Neuron (in vitro differentiated cells): ENCODE results near the gene PANK2.
A peak's percentile ranks its signal among the peaks of the same experiment; 100 is the strongest.
"Not testable (repeated sequence)": the region's sequence is repeated elsewhere in the genome, so short reads cannot be mapped to it uniquely, and the experiment has no call there.

Experiments
- H2AFZ ChIP-seq: one replicate; pipeline ENCODE4 v1.6.1; 2013; ENCODE audit warnings: low read depth, mild to moderate bottlenecking, inconsistent platforms, low read length, moderate library complexity
- H3K27me3 ChIP-seq: one replicate; pipeline ENCODE4 v1.6.1; 2013; ENCODE audit warnings: low read length; ENCODE audit not compliant: insufficient read depth
- H3K36me3 ChIP-seq: one replicate; pipeline ENCODE4 v1.6.1; 2013; ENCODE audit warnings: low read length; ENCODE audit not compliant: insufficient read depth
- H3K4me1 ChIP-seq: one replicate; pipeline ENCODE4 v1.6.1; 2013; ENCODE audit warnings: low read length; ENCODE audit not compliant: insufficient read depth
- H3K4me3 ChIP-seq: 2 replicates; pipeline ENCODE4 v1.5.1; 2013; ENCODE audit warnings: mild to moderate bottlenecking, low read length, moderate library complexity
- H3K9me3 ChIP-seq: one replicate; pipeline ENCODE4 v1.6.1; 2013; ENCODE audit warnings: low read length

PANK2 gene

DNA sequence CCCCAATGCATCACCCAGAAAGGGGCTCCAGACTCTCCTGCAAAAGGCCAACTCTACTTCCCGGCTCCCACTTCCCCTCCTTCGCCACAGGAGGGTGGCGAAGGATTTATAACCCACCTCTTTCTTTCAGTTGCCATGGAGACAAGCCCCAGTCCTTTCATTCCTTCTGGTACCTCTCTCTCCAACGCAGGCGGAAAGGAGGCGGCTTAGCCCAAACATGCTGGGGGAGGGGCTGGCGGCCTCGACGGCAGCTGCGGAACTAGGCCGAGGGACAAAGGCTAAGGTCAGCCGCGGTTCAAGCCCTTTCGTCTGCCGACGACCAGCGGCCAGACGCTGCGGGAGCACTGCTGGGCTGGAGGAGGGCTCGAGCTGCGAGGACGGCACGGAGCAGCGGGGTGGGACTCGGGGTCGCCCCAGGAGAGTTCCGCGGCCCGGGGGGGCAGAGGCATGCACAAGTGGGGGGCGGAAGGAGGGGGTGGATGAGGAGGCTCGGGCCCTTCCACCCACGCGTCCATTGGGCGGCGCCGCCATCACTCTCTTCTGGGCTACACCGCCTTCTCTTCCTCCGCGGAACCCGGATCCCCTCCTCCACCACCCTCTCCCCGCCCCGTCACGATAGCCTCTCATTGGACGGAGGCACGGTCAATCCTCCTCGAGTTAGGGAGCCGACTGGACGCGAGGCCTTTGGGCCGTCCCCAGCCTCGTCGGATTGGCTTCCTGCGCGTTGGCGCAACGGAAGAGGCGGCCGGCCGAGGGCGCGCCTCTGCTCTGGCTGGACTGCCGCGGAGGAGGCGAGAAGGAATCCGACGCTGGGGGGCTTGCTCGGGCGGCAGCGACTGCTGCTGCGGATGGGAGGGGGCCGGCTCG lies at the start of gene PANK2:
PANK2 (plus strand) TSS at position 766 of the 867 bp plus-strand sequence.
- Histone ChIP-seq H3K9me3 (no peaks in the 10 kb centered on the region), H3K36me3 (peaks cover 16% of the 10 kb centered on the region), H2AFZ (peak within 1 kb of the TSS; percentile 33), H3K27me3 (no peaks in the 10 kb centered on the region), H3K4me3 (peak within 1 kb of the TSS; percentile 88), H3K4me1 (peaks cover 19% of the 10 kb centered on the region)

- not testable (repeated sequence) for H3K4me1 ChIP-seq, H3K9me3 ChIP-seq, H2AFZ ChIP-seq, H3K36me3 ChIP-seq, H3K27me3 ChIP-seq, H3K4me3 ChIP-seq
Observed at GRCh38 chr20:3840201-3840600, 49.0 kb upstream of the PANK2 start.

GRCh38 chr20:3842348-3842930 lies 46.7 kb upstream of the PANK2 start:
- peaks cover 6% of the 10 kb centered on the region for H3K4me1 ChIP-seq
- no peaks in the 10 kb centered on the region for H3K36me3 ChIP-seq
- no peak overlapping the region for H2AFZ ChIP-seq
- no peaks in the 10 kb centered on the region for H3K9me3 ChIP-seq
- H3K4me3 ChIP-seq, result no peak overlapping the region
- H3K27me3 ChIP-seq, result no peaks in the 10 kb centered on the region

- H3K4me1 ChIP-seq, result peaks cover 10% of the 10 kb centered on the region
- H3K27me3 ChIP-seq, result no peaks in the 10 kb centered on the region
- H3K36me3 ChIP-seq, result no peaks in the 10 kb centered on the region
- H3K4me3 ChIP-seq, result no peak overlapping the region
- H2AFZ ChIP-seq, result no peak overlapping the region
- H3K9me3 ChIP-seq, result no peaks in the 10 kb centered on the region
Observed at GRCh38 chr20:3843490-3843889, 45.7 kb upstream of the PANK2 start.

- H3K4me1 ChIP-seq, result peaks cover 10% of the 10 kb centered on the region
- H3K9me3 ChIP-seq, H3K27me3 ChIP-seq, H2AFZ ChIP-seq, H3K4me3 ChIP-seq, H3K36me3 ChIP-seq: not testable (repeated sequence)
Observed at GRCh38 chr20:3843990-3844619, 45.1 kb upstream of the PANK2 start.

DNA sequence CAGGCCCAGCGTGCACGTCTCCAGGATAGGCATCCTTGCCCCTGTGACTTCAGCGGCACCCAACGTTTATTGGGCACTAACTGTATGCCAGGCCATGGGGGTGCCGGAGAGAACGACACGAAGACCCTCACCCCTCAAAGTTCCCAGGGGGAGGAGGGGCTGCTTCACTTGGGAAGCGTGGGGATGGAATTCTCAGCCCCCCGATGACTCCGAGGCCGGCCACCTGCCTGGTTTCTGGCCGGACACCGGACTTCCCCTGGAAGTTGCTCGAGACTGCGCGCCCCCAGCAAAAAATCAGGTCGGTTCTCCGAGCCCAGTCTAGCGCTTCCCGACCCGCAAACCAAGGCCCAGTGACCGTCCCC lies 42.8 kb upstream of the PANK2 start:
- peak overlapping the region; percentile 87 for H3K4me3 ChIP-seq
- peak overlapping the region; percentile 96 for H2AFZ ChIP-seq
- H3K36me3 ChIP-seq, result no peaks in the 10 kb centered on the region
- no peaks in the 10 kb centered on the region for H3K27me3 ChIP-seq
- H3K4me1 ChIP-seq, result peaks cover 10% of the 10 kb centered on the region
- no peaks in the 10 kb centered on the region for H3K9me3 ChIP-seq

GRCh38 chr20:3846740-3847428 lies 42.3 kb upstream of the PANK2 start, which contains the start of gene MAVS:
TSS of gene MAVS (plus strand) at chr20:3846834. CDS start at chr20:3854625, 7,791 bp downstream.
- Histone ChIP-seq H3K4me3 (peak within 1 kb of the TSS; percentile 87), H3K9me3 (no peaks in the 10 kb centered on the region), H3K36me3 (no peaks in the 10 kb centered on the region), H3K27me3 (no peaks in the 10 kb centered on the region), H2AFZ (peak within 1 kb of the TSS; percentile 96), H3K4me1 (peaks cover 10% of the 10 kb centered on the region)

DNA sequence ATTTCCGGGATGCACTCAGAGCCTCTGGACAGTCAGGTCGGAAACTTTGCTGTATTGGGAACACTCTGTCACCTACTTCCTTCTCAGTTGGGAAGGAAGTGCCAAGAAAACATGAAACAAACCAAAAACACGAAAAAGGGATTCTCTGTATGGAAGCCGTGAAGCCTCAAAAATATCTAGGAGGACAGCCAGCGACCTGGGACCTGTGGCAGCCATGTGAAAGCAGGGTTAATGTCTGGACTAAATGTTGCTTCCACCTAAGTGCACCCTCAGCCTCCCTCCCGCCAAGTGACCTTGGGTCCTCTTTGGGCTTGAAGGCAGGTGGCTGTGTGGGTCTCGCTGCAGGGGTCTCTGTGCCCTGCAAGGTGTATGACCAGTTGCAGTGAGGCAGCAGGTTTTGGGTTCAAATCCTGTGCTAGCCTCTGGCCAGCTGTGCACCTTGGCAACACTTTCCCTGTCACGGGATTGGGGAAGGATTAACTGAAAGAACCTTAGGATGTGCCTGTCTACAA lies 41.7 kb upstream of the PANK2 start:
- Histone ChIP-seq H3K9me3 (no peaks in the 10 kb centered on the region), H3K4me1 (peaks cover 10% of the 10 kb centered on the region), H3K27me3 (no peaks in the 10 kb centered on the region), H2AFZ (peak overlapping the region; percentile 96), H3K4me3 (peak overlapping the region; percentile 87), H3K36me3 (no peaks in the 10 kb centered on the region)

GRCh38 chr20:3848565-3848964 lies 40.6 kb upstream of the PANK2 start:
- Histone ChIP-seq H3K27me3 (no peaks in the 10 kb centered on the region), H3K36me3 (no peaks in the 10 kb centered on the region), H3K4me1 (peaks cover 10% of the 10 kb centered on the region), H3K9me3 (no peaks in the 10 kb centered on the region), H3K4me3 (no peak overlapping the region), H2AFZ (no peak overlapping the region)

DNA sequence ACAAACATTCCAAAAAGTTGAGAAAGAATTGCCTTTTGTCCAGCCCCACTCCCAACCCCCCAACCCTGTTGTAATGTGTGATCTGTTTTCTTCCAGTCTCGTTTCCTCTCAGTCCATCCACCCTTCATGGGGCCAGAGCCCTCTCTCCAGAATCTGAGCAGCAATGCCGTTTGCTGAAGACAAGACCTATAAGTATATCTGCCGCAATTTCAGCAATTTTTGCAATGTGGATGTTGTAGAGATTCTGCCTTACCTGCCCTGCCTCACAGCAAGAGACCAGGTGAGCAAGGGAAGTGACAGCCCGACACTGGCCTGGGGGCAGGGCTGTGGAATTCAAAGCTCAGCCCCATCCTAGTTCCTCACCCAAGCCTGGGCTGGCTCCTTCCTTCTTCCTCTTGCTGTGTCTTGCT lies 34.7 kb upstream of the PANK2 start:
- H3K4me3 ChIP-seq, result no peak overlapping the region
- H2AFZ ChIP-seq, result no peak overlapping the region
- H3K9me3 ChIP-seq, result no peaks in the 10 kb centered on the region
- no peaks in the 10 kb centered on the region for H3K27me3 ChIP-seq
- no peaks in the 10 kb centered on the region for H3K4me1 ChIP-seq
- H3K36me3 ChIP-seq, result peaks cover 30% of the 10 kb centered on the region

DNA sequence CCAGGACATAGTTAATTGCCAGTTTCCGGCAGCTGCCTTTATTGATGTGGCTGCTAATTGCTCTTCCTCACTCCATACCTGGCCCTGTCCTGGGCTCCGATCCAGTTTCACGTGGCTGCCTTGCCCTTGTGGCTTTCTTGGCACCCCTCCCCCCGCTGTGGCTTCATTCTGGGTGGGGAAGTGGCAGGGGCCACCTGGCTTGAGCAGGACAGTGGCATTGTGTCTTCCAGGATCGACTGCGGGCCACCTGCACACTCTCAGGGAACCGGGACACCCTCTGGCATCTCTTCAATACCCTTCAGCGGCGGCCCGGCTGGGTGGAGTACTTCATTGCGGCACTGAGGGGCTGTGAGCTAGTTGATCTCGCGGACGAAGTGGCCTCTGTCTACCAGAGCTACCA lies 31.8 kb upstream of the PANK2 start:
- peaks cover 45% of the 10 kb centered on the region for H3K36me3 ChIP-seq

GRCh38 chr20:3858689-3859088 lies 30.5 kb upstream of the PANK2 start:
- peaks cover 57% of the 10 kb centered on the region for H3K36me3 ChIP-seq
- no peak overlapping the region for H3K4me3 ChIP-seq
- peaks cover 6% of the 10 kb centered on the region for H3K9me3 ChIP-seq
- H2AFZ ChIP-seq, result no peak overlapping the region
- no peaks in the 10 kb centered on the region for H3K4me1 ChIP-seq
- H3K27me3 ChIP-seq, result no peaks in the 10 kb centered on the region

More for the DNA sequence above, 31.8 kb upstream of the PANK2 start:
- H3K27me3 ChIP-seq, result no peaks in the 10 kb centered on the region
- H3K4me3 ChIP-seq, result no peak overlapping the region
- no peak overlapping the region for H2AFZ ChIP-seq
- no peaks in the 10 kb centered on the region for H3K4me1 ChIP-seq
- H3K9me3 ChIP-seq, result peaks cover 6% of the 10 kb centered on the region

DNA sequence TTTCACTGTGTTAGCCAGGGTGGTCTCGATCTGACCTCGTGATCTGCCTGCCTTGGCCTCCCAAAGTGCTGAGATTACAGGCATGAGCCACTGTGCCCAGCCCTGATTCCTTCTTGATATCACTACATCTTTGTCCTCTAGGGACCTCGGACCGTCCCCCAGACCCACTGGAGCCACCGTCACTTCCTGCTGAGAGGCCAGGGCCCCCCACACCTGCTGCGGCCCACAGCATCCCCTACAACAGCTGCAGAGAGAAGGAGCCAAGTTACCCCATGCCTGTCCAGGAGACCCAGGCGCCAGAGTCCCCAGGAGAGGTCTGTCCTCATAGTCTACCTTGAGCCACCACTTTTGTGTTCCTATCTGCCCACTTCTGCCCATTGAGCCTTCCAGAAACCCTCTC lies 28.0 kb upstream of the PANK2 start:
- Histone ChIP-seq H3K9me3 (peaks cover 6% of the 10 kb centered on the region), H3K4me3 (no peak overlapping the region), H3K4me1 (no peaks in the 10 kb centered on the region), H2AFZ (no peak overlapping the region), H3K36me3 (peaks cover 74% of the 10 kb centered on the region), H3K27me3 (no peaks in the 10 kb centered on the region)
